ENCODE data around the gene CYS1. TPM values are rescaled to one million over a fixed set of nuclear protein-coding genes. Genes with fewer than 3 reads are reported as not detected.
A peak's percentile ranks its signal among the peaks of the same experiment; 100 is the strongest.

The CYS1 gene
- total and polyA plus RNA-seq, 7 experiments from 2014 or later: 1.3 TPM; not detected in 6

DNA sequence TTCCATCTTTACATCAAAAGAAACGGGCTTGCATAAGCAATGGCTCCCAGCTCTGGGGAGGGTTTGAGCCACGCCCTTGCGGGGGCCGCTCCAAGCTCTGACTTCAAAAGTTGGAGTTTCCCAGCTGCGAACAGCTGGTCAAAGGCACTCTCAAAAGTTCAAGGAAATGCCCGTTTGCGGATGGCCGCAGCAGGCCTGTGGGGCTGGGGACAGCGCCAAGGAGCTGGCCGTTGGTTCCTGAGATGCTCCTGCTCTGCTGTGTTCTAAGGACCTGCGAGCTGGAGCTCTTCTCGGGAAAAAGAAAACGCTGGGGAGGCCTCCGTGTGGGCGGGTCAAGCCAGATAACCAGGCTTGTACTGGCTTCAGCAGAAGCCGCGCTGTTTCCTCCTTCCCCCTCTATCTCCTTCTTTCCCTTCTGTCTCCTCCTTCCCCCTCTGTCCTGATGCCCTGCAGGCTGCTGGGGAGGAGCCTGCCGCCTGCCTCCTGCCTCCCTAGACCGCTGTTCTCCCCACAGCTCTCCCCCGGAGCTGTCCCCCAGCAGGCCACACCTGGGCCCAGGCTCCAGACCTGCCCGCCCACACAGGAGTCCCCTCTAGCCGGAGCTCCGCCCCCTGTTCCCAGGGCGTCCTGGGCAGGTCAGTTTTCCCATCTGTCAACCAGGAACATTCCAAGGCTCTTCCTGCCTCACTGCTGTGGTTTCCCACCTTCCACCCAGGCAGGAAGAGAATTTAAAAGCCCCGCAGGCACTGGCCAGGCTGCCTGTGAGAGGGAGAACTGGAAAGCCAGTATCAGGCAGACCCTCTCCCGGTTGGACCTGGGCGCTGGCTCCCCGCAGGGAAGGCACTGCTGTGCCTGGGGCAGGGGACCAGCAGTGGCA lies 22.7 kb downstream of the CYS1 start:
- DNase-seq: peak in 1 of 9 donors; percentile 48
- Mint-ChIP-seq H3K4me3 (peak overlapping the region in 1 of 10 donors; percentile 73), H3K9me3 (no peaks in the 10 kb centered on the region), H3K27ac (no peak overlapping the region), H3K4me1 (peaks cover 0 to 8% (median 6%) of the 10 kb centered on the region in 7 donors), H3K27me3 (peaks cover 0 to 1% (median 0%) of the 10 kb centered on the region in 5 donors), H3K36me3 (peaks cover 0 to 17% (median 8%) of the 10 kb centered on the region in 5 donors)
- peaks cover 0 to 15% (median 6%) of the 10 kb centered on the region in 3 experiments for H3K36me3 ChIP-seq (ENCODE audit: control insufficient read depth in 2 of 3, insufficient read depth in 3 of 3, low read length in 3 of 3)
- peak; percentile 20 for ATAC-seq
- POLR2A ChIA-PET: interaction anchor here (0.6 kb wide), 1 partner anchor 90 kb away, joined by 3 read pairs; no protein-coding TSS in a partner anchor
- H3K27ac ChIP-seq (ENCODE audit: low read depth, low read length): no peak overlapping the region
- no peaks in the 10 kb centered on the region for H3K27me3 ChIP-seq (ENCODE audit: control insufficient read depth in 2 of 2, insufficient read depth in 2 of 2, low read length in 2 of 2)
- H3K4me1 ChIP-seq (ENCODE audit: control insufficient read depth in 2 of 2, insufficient read depth in 2 of 2, low read length in 2 of 2): no peaks in the 10 kb centered on the region
- no peak overlapping the region for H3K4me3 ChIP-seq (ENCODE audit: low read length)
- intact Hi-C loops (cut with micrococcal nuclease): no loop called here
- CTCF ChIA-PET: interaction anchor here (0.6 to 1.2 kb wide), 3 partner anchors 10 to 22 kb away, joined by 3 to 10 read pairs (median 3); no protein-coding TSS in a partner anchor
- H3K9me3 ChIP-seq (ENCODE audit: control insufficient read depth in 2 of 3, low read length in 3 of 3): no peaks in the 10 kb centered on the region

DNA sequence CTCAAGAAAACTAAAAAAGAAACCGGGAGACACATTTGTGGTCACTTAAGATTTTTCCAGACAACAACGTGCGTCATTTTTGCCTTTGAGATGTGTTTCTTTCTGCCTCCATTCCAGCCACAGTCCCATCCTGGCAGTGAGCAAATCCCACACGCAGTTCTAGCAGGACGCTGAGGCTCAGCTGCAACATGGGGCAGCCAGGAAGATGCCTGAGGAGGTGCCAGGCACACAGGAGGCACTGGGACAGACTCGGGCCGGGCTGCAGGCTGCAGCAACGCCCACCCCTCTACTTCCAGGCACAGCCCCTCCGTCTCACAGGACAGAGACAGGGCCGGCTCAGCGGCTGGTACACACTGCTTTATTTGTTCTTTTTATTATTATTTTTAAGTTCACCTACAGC lies 23.8 kb downstream of the CYS1 start:
- no peak overlapping the region for H3K4me3 ChIP-seq (ENCODE audit: low read length)
- no peaks in the 10 kb centered on the region for H3K4me1 ChIP-seq (ENCODE audit: control insufficient read depth in 2 of 2, insufficient read depth in 2 of 2, low read length in 2 of 2)
- Mint-ChIP-seq H3K9me3 (no peaks in the 10 kb centered on the region), H3K36me3 (peaks cover 4 to 22% (median 12%) of the 10 kb centered on the region in 5 donors), H3K4me3 (no peak overlapping the region), H3K27me3 (peaks cover 0 to 1% (median 0%) of the 10 kb centered on the region in 5 donors), H3K27ac (no peak overlapping the region), H3K4me1 (peaks cover 0 to 8% (median 6%) of the 10 kb centered on the region in 7 donors)
- POLR2A ChIA-PET: no interaction called here
- no peaks in the 10 kb centered on the region for H3K27me3 ChIP-seq (ENCODE audit: control insufficient read depth in 2 of 2, insufficient read depth in 2 of 2, low read length in 2 of 2)
- H3K36me3 ChIP-seq (ENCODE audit: control insufficient read depth in 2 of 3, insufficient read depth in 3 of 3, low read length in 3 of 3): peaks cover 0 to 20% (median 6%) of the 10 kb centered on the region in 3 experiments
- intact Hi-C loops (cut with micrococcal nuclease): no loop called here
- H3K27ac ChIP-seq (ENCODE audit: low read depth, low read length): no peak overlapping the region
- H3K9me3 ChIP-seq (ENCODE audit: control insufficient read depth in 2 of 3, low read length in 3 of 3): no peaks in the 10 kb centered on the region
- CTCF ChIA-PET: interaction anchor here (1.2 kb wide), 2 partner anchors 16 to 21 kb away, joined by 3 to 10 read pairs; no protein-coding TSS in a partner anchor
- ATAC-seq (no peak), DNase-seq (no peak)

DNA sequence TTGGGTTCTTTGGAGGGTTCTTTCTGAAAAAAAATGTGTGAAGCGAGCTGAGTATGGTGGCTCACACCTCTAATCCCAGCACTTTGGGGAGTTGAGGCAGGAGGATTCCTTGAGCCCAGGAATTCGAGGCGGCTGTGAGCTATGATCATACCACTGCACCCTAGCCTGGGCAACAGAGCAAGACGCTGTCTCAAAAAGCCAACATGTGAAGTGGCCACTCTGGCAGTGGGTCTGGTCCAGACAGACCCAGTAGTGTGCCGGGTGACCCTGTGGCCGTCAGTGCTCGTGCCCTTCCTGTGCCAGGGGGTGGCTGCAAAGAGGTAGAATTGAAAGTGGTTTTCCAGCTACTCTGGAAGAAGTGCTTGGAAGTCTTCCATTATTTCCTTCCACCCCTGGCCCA lies 25.2 kb downstream of the CYS1 start:
- DNase-seq: no peak
- Histone ChIP-seq H3K36me3 (ENCODE audit: control insufficient read depth in 2 of 3, insufficient read depth in 3 of 3, low read length in 3 of 3) (peaks cover 0 to 20% (median 6%) of the 10 kb centered on the region in 3 experiments), H3K27me3 (ENCODE audit: control insufficient read depth in 2 of 2, insufficient read depth in 2 of 2, low read length in 2 of 2) (no peaks in the 10 kb centered on the region), H3K4me3 (ENCODE audit: low read length) (no peak overlapping the region), H3K27ac (ENCODE audit: low read depth, low read length) (no peak overlapping the region), H3K9me3 (ENCODE audit: control insufficient read depth in 2 of 3, low read length in 3 of 3) (no peaks in the 10 kb centered on the region), H3K4me1 (ENCODE audit: control insufficient read depth in 2 of 2, insufficient read depth in 2 of 2, low read length in 2 of 2) (no peaks in the 10 kb centered on the region)
- no peak for ATAC-seq
- H3K36me3 Mint-ChIP-seq: peaks cover 4 to 22% (median 12%) of the 10 kb centered on the region in 5 donors
- POLR2A ChIA-PET: interaction anchor here (0.6 kb wide), 1 partner anchor 502 kb away, joined by 3 read pairs; no protein-coding TSS in a partner anchor
- peaks cover 0 to 1% (median 0%) of the 10 kb centered on the region in 5 donors for H3K27me3 Mint-ChIP-seq
- peak overlapping the region in 1 of 9 donors; percentile 65 for H3K27ac Mint-ChIP-seq
- intact Hi-C loops (cut with micrococcal nuclease): no loop called here
- CTCF ChIA-PET: no interaction called here
- H3K4me3 Mint-ChIP-seq: no peak overlapping the region
- no peaks in the 10 kb centered on the region for H3K9me3 Mint-ChIP-seq
- peaks cover 0 to 8% (median 6%) of the 10 kb centered on the region in 7 donors for H3K4me1 Mint-ChIP-seq

DNA sequence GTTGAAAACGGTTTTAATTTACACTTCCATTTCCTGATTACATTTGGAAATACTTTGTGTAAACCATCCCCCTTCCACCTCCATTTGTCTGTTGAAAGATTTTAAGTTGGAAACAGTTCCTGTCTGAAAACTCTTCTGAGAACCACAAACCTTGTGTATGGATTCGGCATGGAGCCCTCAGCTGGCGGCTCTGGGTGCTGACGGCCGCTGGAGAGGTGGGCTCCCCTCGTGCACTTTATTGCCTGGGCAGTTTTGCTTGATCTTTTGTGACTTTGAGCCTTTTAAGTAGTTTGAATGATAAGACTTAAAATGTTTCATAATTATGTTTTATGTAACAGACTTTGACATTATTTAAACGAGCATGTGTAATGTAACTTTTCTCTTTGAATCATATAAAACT lies 25.8 kb downstream of the CYS1 start:
- H3K27ac Mint-ChIP-seq: no peak overlapping the region
- ATAC-seq: no peak

DNA sequence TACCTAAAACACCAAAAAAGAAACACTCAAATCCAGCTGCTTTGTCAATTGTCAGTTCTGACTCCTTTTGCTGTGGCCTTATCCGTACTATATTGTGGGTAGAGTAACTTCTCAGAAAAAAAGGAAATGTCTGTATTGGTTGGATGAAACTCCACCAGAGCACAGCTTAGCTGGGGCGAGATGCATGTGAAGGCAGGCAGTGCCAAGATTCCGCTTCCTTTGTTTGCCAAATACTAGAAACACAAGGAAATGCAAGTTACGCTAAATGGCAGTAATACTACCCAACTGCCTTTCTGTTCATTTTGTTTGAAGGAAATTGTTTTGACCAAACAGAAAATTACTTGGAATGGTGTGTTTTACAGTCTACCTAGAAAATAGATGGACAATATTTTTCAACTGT lies 26.9 kb downstream of the CYS1 start:
- intact Hi-C loops (cut with micrococcal nuclease): no loop called here
- H3K27me3 Mint-ChIP-seq: peaks cover 0 to 1% (median 0%) of the 10 kb centered on the region in 5 donors
- Histone ChIP-seq H3K27ac (ENCODE audit: low read depth, low read length) (no peak overlapping the region), H3K36me3 (ENCODE audit: control insufficient read depth in 2 of 3, insufficient read depth in 3 of 3, low read length in 3 of 3) (peaks cover 0 to 22% (median 6%) of the 10 kb centered on the region in 3 experiments), H3K27me3 (ENCODE audit: control insufficient read depth in 2 of 2, insufficient read depth in 2 of 2, low read length in 2 of 2) (no peaks in the 10 kb centered on the region), H3K4me3 (ENCODE audit: low read length) (no peak overlapping the region), H3K4me1 (ENCODE audit: control insufficient read depth in 2 of 2, insufficient read depth in 2 of 2, low read length in 2 of 2) (no peaks in the 10 kb centered on the region), H3K9me3 (ENCODE audit: control insufficient read depth in 2 of 3, low read length in 3 of 3) (no peaks in the 10 kb centered on the region)
- peaks cover 0 to 10% (median 7%) of the 10 kb centered on the region in 7 donors for H3K4me1 Mint-ChIP-seq
- ChIA-PET POLR2A (no interaction called here), CTCF (interaction anchor here (9.8 kb wide), 1 partner anchor 68 kb away, joined by 153 read pairs; no protein-coding TSS in a partner anchor)
- H3K27ac Mint-ChIP-seq: no peak overlapping the region
- peaks cover 9 to 27% (median 12%) of the 10 kb centered on the region in 5 donors for H3K36me3 Mint-ChIP-seq
- DNase-seq: no peak
- no peaks in the 10 kb centered on the region for H3K9me3 Mint-ChIP-seq
- ATAC-seq: no peak
- H3K4me3 Mint-ChIP-seq: no peak overlapping the region

More for the DNA sequence above, 25.8 kb downstream of the CYS1 start:
- CTCF ChIA-PET: no interaction called here
- Mint-ChIP-seq H3K9me3 (no peaks in the 10 kb centered on the region), H3K4me1 (peaks cover 0 to 9% (median 6%) of the 10 kb centered on the region in 7 donors), H3K4me3 (no peak overlapping the region), H3K36me3 (peaks cover 8 to 26% (median 12%) of the 10 kb centered on the region in 5 donors), H3K27me3 (peaks cover 0 to 1% (median 0%) of the 10 kb centered on the region in 5 donors)
- Histone ChIP-seq H3K27ac (ENCODE audit: low read depth, low read length) (no peak overlapping the region), H3K9me3 (ENCODE audit: control insufficient read depth in 2 of 3, low read length in 3 of 3) (no peaks in the 10 kb centered on the region), H3K36me3 (ENCODE audit: control insufficient read depth in 2 of 3, insufficient read depth in 3 of 3, low read length in 3 of 3) (peaks cover 0 to 20% (median 6%) of the 10 kb centered on the region in 3 experiments), H3K4me3 (ENCODE audit: low read length) (no peak overlapping the region), H3K27me3 (ENCODE audit: control insufficient read depth in 2 of 2, insufficient read depth in 2 of 2, low read length in 2 of 2) (no peaks in the 10 kb centered on the region), H3K4me1 (ENCODE audit: control insufficient read depth in 2 of 2, insufficient read depth in 2 of 2, low read length in 2 of 2) (no peaks in the 10 kb centered on the region)
- intact Hi-C loops (cut with micrococcal nuclease): no loop called here
- POLR2A ChIA-PET: interaction anchor here (0.6 kb wide), 1 partner anchor 132 kb away, joined by 3 read pairs; no protein-coding TSS in a partner anchor
- DNase-seq: no peak

DNA sequence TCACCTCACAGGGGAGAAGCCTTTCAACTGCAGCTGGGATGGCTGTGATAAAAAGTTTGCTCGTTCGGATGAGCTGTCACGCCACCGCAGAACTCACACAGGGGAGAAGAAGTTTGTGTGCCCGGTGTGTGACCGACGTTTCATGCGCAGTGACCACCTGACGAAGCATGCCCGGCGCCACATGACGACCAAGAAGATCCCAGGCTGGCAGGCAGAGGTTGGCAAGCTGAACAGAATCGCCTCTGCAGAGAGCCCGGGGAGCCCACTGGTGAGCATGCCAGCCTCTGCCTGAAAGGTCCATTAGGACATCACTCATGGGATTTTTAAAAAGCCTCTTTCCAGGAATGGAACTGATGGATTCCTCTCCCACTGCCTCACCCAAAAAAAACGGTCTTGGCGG lies 28.0 kb downstream of the CYS1 start:
- intact Hi-C loops (cut with micrococcal nuclease): no loop called here
- Histone ChIP-seq H3K27ac (ENCODE audit: low read depth, low read length) (no peak overlapping the region), H3K4me3 (ENCODE audit: low read length) (no peak overlapping the region), H3K36me3 (ENCODE audit: control insufficient read depth in 2 of 3, insufficient read depth in 3 of 3, low read length in 3 of 3) (peaks cover 0 to 33% (median 6%) of the 10 kb centered on the region in 3 experiments), H3K4me1 (ENCODE audit: control insufficient read depth in 2 of 2, insufficient read depth in 2 of 2, low read length in 2 of 2) (no peaks in the 10 kb centered on the region), H3K9me3 (ENCODE audit: control insufficient read depth in 2 of 3, low read length in 3 of 3) (no peaks in the 10 kb centered on the region), H3K27me3 (ENCODE audit: control insufficient read depth in 2 of 2, insufficient read depth in 2 of 2, low read length in 2 of 2) (no peaks in the 10 kb centered on the region)
- Mint-ChIP-seq H3K27me3 (peaks cover 0 to 1% (median 0%) of the 10 kb centered on the region in 5 donors), H3K4me3 (no peak overlapping the region), H3K4me1 (peaks cover 0 to 10% (median 7%) of the 10 kb centered on the region in 7 donors), H3K27ac (no peak overlapping the region), H3K36me3 (peaks cover 9 to 30% (median 12%) of the 10 kb centered on the region in 5 donors), H3K9me3 (no peaks in the 10 kb centered on the region)
- POLR2A ChIA-PET: interaction anchor here (0.6 kb wide), 1 partner anchor 150 kb away, joined by 3 read pairs; no protein-coding TSS in a partner anchor
- no peak for DNase-seq
- CTCF ChIA-PET: interaction anchor here (9.8 kb wide), 1 partner anchor 67 kb away, joined by 153 read pairs; no protein-coding TSS in a partner anchor
- no peak for ATAC-seq

All from naive thymus-derived CD4-positive, alpha-beta T cell (primary cell).